HG03064 (cell line): ENCODE data around the gene GAS2L1.

Experiments
- ATAC-seq: cut with Tn5 transposase; IDR thresholded peaks from one replicate; pipeline ENCODE4 v1.9.1; 2021; ENCODE audit warnings: low read depth; ENCODE audit not compliant: unreplicated experiment

GAS2L1 gene

DNA sequence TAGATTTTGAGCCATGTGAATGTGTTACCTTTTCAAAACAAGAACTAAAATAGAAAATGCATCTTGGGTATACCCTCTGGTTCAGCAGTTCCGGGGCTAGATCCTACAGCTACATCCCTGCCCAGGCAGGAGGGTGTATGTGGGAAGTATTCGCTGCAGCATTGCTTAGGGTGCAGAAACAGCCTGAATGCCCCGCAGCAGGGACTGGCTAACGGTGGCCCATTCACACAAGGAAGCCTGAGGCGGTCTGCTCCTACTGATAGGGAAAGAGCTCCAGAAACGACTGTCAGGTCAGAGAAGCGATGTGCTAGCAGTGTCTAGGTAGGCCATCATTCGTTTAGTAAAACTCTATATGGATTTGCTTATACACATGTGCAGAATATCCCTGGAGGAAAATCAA is 18.9 kb downstream of the GAS2L1 start:
- ATAC-seq: no peak

DNA sequence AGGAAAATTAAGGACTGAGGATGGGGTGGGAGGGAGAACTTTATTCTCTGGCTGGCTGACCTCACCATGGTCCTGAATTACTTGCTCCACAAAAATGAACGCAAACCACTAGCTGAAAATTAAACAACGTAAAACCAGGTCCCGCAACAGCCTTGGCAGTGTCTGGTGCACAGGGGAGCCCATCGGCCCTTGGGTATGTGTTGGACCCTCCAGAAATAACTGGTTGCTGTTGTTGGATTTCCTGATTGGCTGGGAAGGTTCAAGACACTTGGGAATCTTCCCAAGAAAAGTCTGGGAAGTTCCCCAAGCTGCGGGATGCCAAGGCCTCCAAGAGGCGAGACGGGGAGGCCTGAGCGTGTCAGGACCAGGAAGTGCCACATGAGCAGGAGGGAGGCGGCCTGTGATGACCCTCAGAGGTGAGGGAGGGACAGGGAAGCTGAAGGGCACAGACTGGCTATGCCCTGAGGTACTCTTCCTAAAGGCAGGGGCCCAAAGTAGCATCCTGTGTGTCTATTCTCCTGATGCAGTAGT is 19.4 kb downstream of the GAS2L1 start:
- ATAC-seq: no peak

DNA sequence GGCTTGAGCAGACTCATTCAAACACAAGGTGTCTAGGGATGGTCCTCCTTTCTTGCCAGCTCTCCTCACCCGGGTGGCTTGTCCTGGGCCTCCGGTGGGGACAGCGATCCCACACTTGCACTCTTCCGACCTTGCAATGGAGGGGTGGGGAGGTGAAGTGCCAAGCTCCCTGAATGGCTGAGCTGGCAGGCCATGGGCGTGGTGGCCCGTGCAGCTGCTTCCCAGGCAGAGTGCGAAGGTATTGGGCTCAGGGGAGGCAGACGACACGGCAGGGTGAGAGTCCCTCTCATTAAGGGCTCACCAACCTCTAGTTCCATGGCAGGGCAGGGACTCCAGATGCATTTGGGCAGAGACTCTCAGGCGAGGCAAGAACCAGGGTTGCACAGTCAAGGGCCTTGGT is 20.0 kb downstream of the GAS2L1 start:
- ATAC-seq: no peak

DNA sequence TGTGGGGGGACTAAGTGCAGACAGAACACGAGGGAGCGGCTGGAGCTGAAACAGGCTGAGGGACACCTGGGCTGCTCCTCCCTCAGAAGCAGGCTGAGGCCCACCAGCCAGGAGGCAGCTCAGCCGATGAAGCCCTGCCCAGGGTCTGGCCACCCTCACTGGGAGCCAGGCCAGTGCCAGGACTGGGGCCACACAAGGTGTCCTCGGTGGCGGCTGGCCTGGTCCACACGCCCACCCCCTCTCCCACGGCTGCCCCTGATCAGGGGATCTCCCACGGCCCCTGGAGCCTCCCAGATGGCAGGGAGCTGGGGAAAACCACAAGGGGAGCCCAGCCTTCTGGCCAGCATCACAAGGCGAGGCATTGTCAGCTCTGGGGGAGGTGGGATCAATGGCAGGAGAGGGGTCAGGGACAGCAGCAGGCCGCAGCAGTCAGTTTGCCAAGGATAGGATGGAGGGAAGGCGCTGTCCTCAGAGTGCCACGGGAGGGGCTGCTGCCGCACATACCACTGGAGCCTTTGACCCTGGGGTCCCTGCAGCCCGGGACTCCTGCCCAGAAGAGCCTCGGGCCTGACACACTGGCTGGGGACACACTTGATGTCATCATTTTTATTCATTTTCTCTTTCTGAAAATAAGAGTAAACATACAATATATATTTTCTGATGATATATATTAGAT is 20.8 kb downstream of the GAS2L1 start:
- no peak for ATAC-seq

DNA sequence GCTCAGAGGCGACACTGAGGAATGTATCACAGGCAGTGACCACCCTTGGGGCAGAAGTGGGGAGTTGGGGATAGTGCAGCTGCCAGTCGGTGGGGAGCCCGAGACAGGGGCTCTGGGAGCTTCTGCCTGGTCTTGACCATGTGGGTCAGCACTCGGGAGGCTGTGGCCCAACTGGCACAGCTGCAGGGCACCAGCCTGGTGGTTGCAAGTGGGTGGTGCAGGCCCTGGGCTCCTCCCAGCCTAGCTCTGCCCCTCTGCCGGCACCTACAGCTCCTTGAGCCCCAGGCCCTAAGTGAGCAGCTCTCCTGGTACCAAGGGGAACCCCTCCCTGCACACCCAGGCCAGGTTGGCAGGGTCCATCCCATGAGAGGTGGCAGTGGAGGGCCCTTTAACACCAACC is 21.6 kb downstream of the GAS2L1 start:
- no peak for ATAC-seq

DNA sequence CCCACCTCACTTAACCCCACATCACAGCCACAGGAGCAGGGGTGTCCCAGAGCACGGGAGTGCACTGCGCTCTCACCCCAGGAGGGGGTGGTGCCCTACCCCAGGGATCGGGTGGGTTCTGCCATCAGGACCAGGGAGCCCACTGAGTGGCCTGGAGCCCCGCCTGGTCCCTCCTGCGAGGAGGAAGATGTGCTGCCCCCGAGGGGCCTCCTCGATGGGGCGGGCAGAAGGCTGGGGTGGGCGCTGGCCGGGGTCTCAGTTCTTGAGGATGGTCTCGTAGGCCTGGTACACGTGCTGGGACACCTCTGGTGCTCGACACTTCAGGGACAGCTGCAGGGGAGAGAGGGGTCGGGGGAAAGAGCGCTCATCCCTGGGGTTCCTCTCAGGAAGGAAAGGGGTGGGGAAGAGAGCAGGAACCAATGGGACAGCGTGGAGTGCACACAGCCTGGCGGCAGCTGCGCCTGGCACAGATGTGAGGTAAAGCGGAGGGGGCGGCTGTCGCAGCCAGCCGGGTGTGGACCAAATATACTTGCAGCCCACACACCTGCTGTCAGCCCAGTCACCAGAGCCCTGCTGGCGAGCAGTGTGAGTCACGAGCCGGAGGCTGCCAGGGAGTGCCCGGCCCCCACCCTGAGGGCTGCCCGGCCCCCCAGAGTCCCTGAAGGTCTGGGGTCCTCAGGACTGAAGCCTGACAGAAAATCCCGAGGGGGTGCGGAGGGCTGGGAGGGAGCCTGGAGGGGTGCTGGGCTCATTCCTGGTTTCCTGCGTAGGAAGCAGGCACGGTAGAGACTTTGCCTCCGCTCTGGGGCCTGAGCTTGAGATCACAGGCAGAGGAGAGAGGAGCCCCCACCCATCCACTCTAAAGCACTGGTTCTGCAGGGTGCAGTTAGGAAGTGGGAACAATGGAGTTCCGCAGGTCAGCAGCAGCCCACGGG is 22.4 kb downstream of the GAS2L1 start:
- no peak for ATAC-seq

DNA sequence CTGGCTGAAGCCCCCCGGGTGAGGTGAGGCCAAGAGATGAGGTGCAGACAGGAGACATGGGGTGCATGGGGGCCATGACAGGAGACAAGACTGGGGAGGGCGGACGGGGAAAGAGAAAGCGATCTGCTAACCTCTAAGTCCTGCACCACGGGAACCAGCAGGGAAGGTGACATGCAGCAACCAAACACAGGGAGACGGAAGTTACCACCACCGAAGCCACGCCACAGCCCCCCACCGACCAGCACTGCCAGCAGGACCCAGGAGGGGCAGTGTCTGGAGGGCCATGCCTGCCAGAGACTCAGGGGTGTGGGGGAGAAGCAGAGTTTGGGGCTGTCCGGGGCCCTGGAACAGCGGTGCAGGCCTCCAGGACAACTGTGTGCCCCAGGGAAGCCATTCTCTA is 23.1 kb downstream of the GAS2L1 start:
- no peak for ATAC-seq

DNA sequence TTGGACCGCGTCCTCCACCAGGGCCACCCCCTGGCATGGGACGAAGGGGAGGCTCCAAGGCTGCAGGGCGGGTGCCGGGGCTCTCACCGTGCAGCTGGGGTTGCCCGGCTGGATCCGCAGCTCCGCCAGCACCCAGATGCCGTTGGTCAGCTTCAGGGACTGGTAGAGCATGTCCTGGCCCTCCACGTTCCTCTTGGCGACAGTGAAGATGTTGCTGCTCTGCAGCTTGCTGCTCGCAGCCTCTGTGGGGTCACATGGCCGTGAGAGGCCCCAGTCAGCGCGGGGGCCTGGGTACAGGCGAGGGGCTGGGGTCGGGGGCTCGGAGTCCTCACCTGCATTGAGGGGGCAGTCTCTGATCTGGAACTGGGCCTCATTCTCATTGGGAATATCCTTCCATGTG is 23.8 kb downstream of the GAS2L1 start:
- no peak for ATAC-seq

DNA sequence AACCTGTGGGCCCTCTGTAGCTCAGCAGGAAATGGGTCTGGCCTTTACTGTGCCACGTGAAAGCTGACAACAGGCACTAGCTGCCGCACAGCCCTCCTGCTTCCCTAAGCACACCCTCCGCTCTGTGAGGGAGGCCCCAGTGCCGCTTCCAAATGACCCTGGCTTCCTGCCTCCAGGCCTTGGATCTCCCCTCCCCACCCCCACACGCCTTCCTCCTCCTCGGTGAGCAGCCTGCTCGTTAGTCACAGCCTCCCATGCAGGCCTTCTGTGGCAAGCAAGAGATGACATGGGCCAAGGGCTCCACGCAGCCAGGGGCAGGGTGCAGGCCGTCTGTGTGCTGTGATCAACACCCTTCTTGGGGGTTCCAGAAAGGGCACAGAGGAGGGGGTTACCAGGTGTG is 24.3 kb downstream of the GAS2L1 start:
- ATAC-seq: no peak

DNA sequence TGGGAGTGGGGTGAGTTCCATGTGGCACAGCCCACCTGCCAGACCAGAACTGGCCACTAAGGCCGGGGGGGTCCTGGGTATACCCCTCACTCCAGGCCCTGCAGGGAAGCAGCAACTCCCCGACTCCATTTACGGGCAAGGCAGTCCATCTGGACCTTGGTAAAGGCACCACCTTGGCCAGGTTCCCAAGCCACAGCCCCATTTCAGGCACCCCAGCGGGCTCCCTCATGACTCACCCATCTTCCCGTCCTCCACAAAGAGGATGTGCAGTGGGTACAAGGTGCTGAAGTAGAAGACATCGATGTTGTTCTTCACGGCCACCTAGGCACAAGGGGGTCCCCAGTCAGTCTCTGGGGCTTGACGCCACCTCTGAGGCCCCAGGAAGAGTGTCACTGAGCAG is 24.8 kb downstream of the GAS2L1 start:
- no peak for ATAC-seq

DNA sequence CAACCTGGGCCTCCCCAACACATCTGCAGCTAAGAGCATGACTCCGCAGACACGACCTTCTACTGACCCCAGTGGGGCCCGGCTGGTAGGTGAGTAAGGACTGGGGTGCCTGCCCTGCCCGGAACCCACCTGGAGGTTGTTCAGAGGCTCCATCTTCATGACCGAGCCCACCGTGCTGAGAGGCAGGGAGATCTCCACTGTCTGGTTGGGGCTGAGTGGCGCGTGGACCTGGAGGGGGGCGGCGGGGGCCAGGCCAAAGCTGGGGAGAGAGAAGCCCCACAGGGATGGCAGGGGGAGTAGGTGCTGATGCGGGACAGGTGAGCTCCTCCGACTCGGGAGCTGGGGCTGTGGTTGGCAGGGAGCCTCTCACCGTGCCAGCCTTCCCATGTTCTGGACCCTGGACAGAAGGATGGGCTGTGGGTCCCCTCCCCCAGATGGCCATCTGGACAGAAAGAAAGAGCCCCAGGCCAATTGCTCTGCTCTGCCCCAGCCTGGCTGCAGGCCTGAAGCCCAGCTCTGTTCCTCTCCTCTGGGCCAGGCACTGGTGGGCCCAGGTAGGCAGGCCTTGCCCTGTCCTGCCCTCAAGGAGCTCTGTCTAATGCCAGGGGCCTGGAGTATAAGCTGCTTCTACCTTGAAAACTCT is 25.3 kb downstream of the GAS2L1 start:
- ATAC-seq: no peak

DNA sequence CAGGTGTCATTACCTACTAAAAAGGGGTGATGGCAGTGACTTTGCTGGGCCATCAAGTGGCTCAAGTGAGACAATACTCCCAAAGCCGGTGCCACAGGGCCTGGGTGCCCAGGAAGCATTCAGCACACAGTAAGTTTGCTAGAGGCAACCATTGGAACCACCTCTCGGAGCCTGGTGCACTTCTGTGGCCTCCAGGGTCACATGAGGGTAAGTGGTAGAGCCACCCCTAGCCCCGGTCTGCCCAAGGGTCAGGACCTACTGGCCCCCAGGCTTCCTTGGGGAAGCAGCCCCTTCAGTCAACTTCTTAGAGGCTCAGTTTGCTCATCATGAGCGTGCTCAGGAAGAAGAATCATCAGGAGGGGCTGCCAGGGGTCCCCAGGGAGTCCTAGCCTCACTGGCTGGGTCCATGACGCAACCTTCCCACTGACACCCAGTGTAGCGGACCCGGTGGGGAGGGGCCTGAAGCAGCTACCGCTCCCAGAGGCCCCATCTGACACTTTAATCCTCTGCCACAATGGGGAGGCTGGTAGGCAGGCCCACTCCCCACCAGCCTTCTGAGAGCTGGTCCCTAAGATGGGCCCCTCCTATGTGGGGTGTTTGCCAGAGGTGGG is 26.5 kb downstream of the GAS2L1 start:
- ATAC-seq: no peak

DNA sequence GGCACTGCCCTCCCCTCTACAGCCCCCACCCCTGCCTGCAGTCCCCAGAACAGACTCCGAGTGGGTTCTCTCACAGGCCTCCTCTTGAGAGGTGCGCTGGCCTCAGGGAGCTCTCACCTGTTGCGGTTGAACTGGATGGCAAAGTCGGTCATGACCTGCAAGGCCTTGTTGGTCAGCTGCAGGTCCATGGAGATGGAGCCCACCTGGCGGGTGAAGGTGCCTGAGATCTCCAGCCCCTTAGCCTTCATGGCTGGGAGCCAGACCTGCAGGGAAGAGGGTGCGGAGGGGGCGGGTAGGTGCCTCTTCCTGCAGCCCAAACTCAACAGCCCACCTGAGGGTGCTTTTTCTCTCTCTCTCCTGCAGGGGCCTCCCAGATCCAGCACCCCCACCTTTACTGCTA is 27.7 kb downstream of the GAS2L1 start:
- ATAC-seq: no peak

DNA sequence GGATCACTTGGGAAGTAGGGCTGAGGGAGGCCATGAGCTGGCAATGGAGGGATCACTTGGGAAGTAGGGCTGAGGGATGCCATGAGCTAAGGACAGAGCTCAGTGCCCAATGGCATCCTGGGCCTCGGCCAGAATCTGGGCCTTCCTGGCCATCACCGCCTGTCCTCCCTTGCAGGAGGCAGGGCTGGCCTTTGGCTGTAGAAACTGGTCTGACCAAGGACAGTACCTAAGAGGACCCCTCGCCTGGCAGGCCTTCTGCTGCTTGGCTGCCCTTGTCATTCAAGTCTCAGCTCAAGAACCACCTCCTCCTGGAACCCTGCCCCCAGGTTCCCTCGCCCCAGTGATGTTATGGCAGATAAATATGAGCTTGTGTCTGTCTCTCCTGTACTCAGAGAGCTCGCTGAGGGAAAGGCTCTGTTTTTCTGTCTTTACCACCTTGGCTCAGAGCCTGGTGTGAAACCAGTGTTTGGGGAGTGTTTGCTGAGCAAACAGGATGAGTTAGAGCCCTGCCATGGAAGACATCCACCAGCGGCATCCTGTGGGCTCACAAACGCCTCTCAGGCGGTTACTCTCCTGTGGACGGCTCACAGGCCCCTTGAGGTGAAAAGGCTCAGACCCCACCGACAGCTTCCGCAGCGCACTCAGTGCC is 28.4 kb downstream of the GAS2L1 start:
- no peak for ATAC-seq

DNA sequence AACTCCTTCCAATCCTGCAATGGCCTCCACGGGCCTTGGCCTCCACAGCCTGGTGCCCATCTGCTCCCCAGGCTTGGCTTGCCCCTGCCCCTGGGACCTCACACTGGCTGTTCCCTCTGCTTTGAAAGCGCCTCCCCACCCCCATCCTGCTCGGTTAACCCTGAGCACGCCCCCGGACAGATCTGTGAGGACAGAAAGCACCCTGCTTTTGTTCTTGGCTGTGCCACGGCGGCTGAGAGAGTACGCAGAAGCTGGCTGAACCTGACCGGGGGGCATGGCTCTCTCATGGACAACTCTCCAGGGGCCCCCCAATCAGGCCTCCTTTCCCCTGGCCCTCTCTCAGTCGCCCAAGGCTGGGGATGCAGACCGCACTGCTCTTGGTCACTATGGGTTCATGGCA is 29.2 kb downstream of the GAS2L1 start:
- ATAC-seq: no peak

DNA sequence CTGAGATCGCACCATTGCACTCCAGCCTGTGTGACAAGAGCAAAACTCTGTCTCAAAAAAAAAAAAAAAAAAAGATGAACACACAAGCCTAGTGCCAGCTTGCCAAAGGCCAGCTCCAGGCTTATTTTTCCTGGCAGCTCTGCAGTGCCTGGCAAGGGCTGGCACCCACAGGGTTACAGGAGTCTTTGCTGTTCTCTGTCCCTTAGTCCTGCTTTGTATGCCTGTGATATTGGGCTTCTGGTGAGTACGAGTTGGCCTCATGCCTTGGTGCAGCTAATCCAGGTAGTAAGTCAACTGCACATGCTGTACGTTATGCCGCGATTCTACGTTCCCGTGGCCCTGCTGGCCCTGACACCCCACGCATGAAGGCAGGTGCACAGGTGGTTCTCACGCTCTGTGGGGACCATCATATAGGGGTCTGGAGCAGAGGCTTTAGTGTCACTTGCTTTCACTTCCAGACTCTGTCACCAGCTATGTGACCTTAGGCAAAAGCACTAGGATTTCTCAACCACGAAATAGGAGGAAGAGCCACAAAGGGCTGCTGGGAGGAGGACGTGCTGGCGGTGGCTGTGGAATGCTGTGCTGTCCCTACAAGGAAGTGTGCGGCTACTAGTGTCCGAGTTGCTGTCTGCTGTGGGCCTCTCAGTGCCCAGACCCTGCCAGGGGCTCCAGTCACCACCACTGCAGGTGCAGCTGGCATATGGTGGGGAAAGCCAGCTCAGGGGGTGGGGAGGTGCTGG is 30.5 kb downstream of the GAS2L1 start:
- no peak for ATAC-seq

DNA sequence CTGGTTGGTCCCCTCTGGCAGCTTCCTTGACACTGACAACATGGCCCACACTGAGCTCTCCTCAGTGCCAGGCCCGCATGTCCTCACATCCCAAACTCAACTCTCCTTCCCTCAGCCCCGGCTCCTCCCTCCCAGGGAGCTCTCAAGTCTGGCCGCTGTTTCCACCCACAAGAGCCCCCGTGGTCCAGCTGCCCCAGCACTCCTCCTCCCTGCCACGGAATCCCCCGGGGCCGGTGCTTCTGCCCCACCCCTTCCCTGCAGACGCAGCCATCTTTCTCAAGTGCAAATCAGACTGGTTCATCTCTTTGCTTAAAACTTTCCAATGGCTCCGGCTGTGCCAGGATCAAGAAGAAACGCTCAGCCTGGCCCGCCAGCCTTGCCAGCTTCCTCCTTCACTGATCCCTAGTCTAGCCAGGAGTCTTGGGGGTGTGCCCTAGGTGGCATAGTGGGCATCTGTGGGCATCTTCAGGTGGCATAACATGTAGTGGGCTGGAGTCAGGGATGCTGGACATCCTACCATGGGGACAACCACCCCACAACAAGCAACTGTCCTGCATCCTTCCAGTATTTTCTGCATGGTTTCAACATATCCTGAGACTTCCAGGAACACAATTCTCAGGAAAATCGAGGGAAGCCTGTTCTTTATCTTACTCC is 31.3 kb downstream of the GAS2L1 start:
- ATAC-seq: no peak

DNA sequence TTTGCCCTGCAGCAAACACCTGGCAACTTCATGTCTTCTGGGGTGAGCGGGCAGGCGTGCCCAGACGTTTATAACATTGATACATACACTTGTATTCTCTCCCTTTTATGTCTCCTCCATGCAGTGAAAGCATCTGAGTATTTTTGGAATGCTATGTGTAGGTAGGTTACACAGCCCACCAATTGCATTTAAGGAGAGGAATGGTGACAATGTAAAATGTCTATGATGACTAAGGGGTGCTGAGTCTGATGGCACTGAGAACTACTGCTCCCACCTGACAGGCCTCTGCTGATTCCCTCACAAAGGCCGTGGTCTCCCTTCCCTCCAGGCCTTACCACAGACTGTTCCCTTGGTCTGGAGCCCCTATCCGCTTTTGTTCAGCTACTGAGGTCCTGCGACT is 31.9 kb downstream of the GAS2L1 start:
- no peak for ATAC-seq
